Measurements from ENCODE around the gene ATG7.

The ATG7 gene

DNA sequence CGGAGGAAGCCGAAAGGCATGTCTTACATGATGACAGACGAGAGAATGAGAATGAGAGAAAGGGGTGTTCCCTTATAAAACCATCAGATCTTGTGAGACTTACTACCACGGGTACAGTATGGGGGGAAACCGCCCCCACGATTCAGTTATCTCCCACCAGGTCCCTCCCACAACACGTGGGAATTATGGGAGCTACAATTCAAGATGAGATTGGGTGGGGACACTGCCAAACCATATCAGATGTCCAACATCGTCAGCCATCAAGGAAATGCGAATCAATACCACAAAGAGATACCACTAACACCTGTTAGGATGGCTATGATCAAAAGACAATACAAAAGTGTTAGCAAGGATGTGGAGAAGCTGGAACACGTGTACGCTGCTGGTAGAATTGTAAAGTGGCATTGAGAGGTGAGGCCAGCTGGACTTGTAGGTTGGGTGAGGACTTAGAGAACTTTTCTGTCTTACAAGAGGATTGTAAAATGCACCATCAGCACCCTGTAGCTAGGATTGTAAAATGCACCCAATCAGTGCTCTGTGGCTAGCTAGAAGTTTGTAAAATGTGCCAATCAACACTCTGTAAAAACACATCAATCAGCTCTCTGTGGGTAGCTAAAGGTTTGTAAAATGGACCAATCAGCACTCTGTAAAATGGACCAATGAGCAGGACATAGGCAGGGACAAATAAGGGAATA lies 334.0 kb downstream of the ATG7 start:
- TF ChIP-seq, protein P1, sequence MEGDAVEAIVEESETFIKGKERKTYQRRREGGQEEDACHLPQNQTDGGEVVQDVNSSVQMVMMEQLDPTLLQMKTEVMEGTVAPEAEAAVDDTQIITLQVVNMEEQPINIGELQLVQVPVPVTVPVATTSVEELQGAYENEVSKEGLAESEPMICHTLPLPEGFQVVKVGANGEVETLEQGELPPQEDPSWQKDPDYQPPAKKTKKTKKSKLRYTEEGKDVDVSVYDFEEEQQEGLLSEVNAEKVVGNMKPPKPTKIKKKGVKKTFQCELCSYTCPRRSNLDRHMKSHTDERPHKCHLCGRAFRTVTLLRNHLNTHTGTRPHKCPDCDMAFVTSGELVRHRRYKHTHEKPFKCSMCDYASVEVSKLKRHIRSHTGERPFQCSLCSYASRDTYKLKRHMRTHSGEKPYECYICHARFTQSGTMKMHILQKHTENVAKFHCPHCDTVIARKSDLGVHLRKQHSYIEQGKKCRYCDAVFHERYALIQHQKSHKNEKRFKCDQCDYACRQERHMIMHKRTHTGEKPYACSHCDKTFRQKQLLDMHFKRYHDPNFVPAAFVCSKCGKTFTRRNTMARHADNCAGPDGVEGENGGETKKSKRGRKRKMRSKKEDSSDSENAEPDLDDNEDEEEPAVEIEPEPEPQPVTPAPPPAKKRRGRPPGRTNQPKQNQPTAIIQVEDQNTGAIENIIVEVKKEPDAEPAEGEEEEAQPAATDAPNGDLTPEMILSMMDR (IDR thresholded peaks at IDR 0.05; ENCODE audit: low read depth, low read length): no peak
- DNase-seq (ENCODE audit: low read depth in 2 of 2): no peak
- H3K4me3 ChIP-seq (replicated peaks in 1 of 2; ENCODE audit: low read depth in 2 of 2, low read length in 2 of 2): no peak overlapping the region

- no peak for DNase-seq (ENCODE audit: low read depth in 2 of 2)
- TF ChIP-seq, protein P1 (IDR thresholded peaks at IDR 0.05; ENCODE audit: low read depth, low read length): no peak
- H3K4me3 ChIP-seq (replicated peaks in 1 of 2; ENCODE audit: low read depth in 2 of 2, low read length in 2 of 2): no peak overlapping the region
Observed at GRCh38 chr3:11606865-11607440, 334.8 kb downstream of the ATG7 start.
